ENCODE results near the gene IGFBPL1. TPM values are rescaled to one million over a fixed set of nuclear protein-coding genes. Genes with fewer than 3 reads are reported as not detected.

The IGFBPL1 gene
- total RNA-seq, 2 donors from 2014 or later = 2.3 to 3.3 TPM

- H3K4me1 ChIP-seq = peaks cover 9% of the 10 kb centered on the region
- TF ChIP-seq CTCF (IDR thresholded peaks at IDR 0.05) (no peak), POLR2A (IDR thresholded peaks at IDR 0.05) (no peak)
- DNase-seq (no peak), ATAC-seq (no peak)
- H3K9me3 ChIP-seq = no peaks in the 10 kb centered on the region
- H3K36me3 ChIP-seq (replicated peaks in 1 of 2; ENCODE audit: insufficient read depth in 1 of 2, low read depth in 2 of 2) = no peaks in the 10 kb centered on the region
- intact Hi-C loops (cut with DNase I) = no loop called here
- WGBS, 2 donors = 60 to 66% methylated on average over 4 of the region's 4 CpGs
- no peak overlapping the region for H3K4me3 ChIP-seq
- H3K27me3 ChIP-seq = no peaks in the 10 kb centered on the region
- no peak overlapping the region for H3K27ac ChIP-seq
Measured at GRCh38 chr9:38424918-38425317, 664 bp upstream of the IGFBPL1 start.

GRCh38 chr9:38423273-38423972 lies 831 bp downstream of the IGFBPL1 start:
- WGBS, 2 donors = 40 to 68% methylated on average over 7 to 15 of the region's 15 CpGs
- H3K4me1 ChIP-seq = peaks cover 9% of the 10 kb centered on the region
- ATAC-seq (no peak), DNase-seq (no peak)
- TF ChIP-seq CTCF (IDR thresholded peaks at IDR 0.05) = no peak
- no peaks in the 10 kb centered on the region for H3K9me3 ChIP-seq
- H3K4me3 ChIP-seq = no peak overlapping the region
- no peaks in the 10 kb centered on the region for H3K27me3 ChIP-seq
- H3K36me3 ChIP-seq (replicated peaks in 1 of 2; ENCODE audit: insufficient read depth in 1 of 2, low read depth in 2 of 2) = no peaks in the 10 kb centered on the region
- H3K27ac ChIP-seq = no peak overlapping the region
- intact Hi-C loops (cut with DNase I) = no loop called here

- Histone ChIP-seq H3K27ac (no peak overlapping the region), H3K4me1 (peaks cover 9% of the 10 kb centered on the region), H3K4me3 (no peak overlapping the region), H3K27me3 (no peaks in the 10 kb centered on the region), H3K9me3 (no peaks in the 10 kb centered on the region), H3K36me3 (replicated peaks in 1 of 2; ENCODE audit: insufficient read depth in 1 of 2, low read depth in 2 of 2) (no peaks in the 10 kb centered on the region)
- 75 to 81% methylated on average over 7 of the region's 7 CpGs for WGBS, 2 donors
- ATAC-seq (no peak), DNase-seq (no peak)
- TF ChIP-seq CTCF (IDR thresholded peaks at IDR 0.05) (no peak), POLR2A (IDR thresholded peaks at IDR 0.05) (no peak)
- intact Hi-C loops (cut with DNase I) = no loop called here
Measured at GRCh38 chr9:38422555-38423260, 1.5 kb downstream of the IGFBPL1 start.

- Histone ChIP-seq H3K27ac (no peak overlapping the region), H3K4me3 (no peak overlapping the region), H3K9me3 (no peaks in the 10 kb centered on the region), H3K4me1 (peaks cover 9% of the 10 kb centered on the region), H3K36me3 (replicated peaks in 1 of 2; ENCODE audit: insufficient read depth in 1 of 2, low read depth in 2 of 2) (no peaks in the 10 kb centered on the region), H3K27me3 (no peaks in the 10 kb centered on the region)
- intact Hi-C loops (cut with DNase I) = no loop called here
- DNase-seq (no peak), ATAC-seq (no peak)
- TF ChIP-seq POLR2A (IDR thresholded peaks at IDR 0.05) = no peak
- no peak for TF ChIP-seq CTCF (IDR thresholded peaks at IDR 0.05)
- 75 to 76% methylated on average over 9 of the region's 9 CpGs for WGBS, 2 donors
Measured at GRCh38 chr9:38421498-38422211, 2.6 kb downstream of the IGFBPL1 start.
